GM19324 (cell line): ENCODE measurements around the gene CDK2.

Source experiments
- ATAC-seq: cut with Tn5 transposase; IDR thresholded peaks from one replicate; pipeline ENCODE4 v1.9.1; 2021; ENCODE audit warnings: mild to moderate bottlenecking, moderate library complexity; ENCODE audit not compliant: unreplicated experiment, low FRiP score

CDK2 gene

DNA sequence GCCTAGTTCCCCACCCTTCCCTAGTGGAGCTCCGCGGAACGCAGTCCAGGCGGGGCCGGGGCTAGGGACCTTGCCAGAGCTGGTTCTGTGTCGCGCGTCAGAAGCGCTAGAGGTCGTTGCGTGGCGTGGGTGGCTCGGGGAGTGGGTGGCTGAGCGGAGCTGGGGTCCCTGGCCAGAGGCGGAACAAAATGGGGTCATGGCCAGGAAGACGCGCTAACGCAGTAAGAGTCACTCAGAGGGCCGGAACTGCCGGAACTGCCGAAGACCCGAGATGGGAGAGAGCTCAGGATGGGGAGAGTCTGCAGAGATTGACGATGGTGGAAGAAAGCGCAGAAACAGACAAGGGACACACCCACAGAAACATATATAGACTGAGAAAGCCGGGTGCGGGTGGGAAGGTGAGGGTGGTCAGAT is 30.9 kb upstream of the CDK2 start:
- no peak for ATAC-seq

DNA sequence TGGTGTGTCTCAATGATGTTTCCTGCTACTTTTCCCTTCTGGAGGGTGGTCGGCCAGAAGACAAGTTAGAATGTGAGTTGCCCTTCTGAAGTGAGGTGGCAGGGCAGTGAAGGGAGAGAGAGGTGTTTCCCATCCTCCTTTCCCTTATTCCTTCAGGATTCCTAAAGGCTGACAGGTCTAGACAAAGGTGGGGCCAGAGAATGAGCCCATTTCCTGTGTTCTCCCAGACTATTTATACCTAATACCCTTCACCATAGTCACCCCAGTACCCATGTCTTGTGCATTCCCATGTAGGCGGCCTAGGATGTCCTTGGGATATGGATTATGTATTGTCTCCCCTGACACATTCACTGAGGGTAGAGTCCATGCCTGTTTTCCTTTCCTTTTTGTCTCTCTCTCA is 28.6 kb upstream of the CDK2 start:
- ATAC-seq, result no peak

DNA sequence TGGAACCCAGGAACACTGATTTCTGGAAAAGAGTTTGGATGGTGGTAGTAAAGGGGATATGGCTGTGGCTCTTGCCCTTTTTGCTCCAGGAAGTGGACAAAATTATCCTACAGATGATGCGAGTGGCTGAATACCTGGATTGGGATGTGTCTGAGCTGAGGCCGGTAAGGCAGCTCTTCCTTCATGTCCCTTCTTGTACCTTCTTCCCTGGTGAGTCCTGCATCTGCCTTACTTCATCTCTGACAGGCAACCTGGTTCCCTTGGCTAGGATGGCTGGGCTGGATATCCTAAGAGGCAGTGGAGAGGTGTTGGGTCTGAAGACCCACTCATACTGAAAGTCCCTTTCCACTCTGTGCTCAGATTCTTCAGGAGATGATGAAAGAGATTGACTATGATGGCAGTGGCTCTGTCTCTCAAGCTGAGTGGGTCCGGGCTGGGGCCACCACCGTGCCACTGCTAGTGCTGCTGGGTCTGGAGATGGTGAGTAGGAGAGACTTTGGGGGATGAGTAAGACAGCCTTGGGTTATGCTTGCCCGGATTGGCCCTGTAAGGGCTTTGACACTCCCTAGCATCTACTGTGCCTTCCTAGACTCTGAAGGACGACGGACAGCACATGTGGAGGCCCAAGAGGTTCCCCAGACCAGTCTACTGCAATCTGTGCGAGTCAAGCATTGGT is 27.7 kb upstream of the CDK2 start:
- no peak for ATAC-seq

DNA sequence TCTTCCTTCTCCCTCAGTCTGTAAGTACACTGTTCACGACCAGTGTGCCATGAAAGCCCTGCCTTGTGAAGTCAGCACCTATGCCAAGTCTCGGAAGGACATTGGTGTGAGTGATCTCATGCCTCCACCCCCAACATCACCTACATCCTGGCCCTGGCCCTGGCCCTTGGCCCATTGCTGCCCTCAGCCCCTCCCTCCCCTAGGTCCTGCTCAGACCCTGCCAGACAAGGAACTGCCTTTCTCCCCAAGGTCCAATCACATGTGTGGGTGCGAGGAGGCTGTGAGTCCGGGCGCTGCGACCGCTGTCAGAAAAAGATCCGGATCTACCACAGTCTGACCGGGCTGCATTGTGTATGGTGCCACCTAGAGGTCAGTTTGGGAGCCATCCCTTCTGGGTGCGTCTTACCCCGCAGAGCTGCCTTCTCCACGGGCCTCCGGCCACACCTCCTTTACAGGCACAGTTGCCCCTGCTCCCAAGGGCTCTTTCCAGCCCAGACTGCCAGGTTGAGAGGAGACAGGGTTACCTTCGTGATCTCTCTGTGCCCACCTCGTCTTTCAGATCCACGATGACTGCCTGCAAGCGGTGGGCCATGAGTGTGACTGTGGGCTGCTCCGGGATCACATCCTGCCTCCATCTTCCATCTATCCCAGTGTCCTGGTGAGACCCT is 26.4 kb upstream of the CDK2 start:
- peak; percentile 79 for ATAC-seq

DNA sequence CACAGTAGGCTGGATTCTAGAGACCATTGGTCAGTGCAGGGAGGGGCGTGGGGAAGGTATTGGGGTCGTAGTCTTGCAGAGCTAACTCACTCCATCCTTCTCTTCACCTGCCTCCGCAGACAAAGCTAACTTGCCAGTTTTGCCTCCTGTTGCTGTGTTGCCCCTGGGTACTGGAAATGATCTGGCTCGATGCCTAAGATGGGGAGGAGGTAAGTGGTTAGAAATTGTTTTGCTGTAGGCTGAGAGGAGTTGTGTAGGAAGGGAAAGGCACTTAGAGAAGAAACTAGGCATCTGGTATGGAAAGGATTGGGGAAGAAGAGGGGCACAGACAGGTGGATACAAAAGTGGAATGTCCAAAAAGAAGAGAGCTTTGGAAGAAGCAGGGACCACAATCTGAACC is 24.6 kb upstream of the CDK2 start:
- ATAC-seq, result no peak

DNA sequence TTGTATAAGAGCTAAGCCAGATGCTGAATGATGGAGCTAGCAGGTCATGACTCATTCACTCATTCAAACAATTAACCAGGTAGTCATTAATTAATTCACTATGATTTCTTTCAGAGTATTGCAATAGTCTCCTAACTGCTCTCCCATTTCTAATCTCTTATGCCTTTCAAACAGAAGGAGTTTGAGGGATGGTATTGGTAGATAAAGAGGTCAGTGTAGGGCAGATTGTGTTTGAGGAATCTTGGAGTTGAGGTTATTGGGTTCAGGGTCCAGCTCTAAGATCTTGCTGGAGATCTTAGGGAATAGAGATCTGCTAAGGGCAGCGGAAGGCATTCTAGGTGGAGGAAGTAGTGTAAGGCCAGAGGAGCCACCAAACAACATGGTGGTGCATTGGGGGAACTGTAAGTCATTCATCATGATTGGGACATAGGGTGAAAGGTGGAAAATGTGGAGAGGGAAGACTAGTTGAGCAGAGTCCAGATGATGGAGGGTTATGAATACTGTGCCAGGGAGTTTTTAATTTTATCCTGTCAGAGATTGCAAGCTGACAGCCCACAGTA is 24.0 kb upstream of the CDK2 start:
- ATAC-seq, result no peak

DNA sequence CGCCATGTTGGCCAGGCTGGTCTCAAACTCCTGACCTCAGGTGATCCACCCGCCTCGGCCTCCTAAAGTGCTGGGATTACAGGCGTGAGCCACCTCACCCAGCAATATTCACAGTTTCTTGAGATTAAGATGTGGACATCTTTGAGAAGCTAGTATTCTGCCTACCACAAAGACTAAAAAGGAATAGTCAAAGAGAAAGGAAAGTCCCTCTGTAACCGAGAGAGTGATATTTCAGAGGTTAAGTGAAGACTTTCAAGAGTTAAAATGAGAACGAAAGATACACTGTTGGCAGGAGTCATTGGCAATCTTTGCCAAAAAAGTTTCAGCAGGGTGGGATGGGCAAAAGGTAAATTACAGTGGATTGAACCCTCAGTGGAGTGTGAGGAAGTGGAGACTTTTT is 20.1 kb upstream of the CDK2 start:
- no peak for ATAC-seq

DNA sequence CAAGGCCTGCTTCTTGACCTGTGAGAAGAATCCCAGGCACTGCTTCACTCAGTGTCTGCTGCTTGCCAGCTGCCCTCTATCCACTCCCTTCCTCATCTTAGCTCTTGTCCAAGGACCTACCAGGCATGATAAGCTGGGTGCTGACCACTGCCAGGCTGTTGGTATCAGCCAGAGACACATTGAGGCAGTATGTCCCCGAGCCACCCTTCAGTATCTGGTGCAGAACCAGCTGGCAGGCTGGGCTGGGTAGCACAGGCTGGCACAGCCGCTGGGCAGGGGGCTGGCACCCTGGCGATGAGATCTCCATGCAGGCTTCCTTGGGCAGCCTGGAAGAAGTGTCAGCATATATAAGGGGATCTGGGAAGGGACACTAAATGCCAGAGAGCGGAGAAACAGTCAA is 11.3 kb upstream of the CDK2 start:
- ATAC-seq, result no peak

DNA sequence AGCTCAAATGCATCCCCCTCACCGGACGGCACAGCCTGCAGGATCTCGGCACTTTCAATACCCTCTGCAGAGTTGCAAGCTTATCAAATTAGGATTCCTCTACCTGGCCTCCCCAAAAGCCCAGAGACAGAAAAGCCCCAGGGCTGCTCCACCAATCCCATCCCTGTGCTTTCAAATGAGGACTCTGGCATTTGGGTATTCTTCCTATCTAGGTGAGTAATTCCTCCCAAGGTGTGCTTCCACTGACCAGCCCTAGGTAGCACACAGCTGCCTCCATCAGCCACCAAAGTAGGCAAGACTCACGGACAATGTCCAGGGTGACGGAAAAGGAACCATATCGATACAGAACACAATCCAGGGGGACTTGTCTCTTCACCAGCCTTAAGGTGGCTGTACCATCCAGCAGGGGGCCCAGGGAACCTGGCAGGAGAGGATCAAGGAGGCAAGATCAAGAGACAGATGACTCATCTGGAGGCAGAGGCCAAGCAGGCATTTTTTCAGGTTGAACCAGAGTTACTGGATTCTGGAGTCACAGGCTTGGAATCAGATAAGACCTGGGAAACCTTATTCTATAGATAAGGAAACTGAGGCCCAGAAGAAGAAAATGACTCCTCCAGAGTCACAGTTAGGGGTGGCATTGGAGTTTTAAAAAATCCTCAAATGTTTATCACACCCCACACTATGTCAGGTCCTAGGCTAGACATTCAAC is 10.7 kb upstream of the CDK2 start:
- ATAC-seq, result no peak

DNA sequence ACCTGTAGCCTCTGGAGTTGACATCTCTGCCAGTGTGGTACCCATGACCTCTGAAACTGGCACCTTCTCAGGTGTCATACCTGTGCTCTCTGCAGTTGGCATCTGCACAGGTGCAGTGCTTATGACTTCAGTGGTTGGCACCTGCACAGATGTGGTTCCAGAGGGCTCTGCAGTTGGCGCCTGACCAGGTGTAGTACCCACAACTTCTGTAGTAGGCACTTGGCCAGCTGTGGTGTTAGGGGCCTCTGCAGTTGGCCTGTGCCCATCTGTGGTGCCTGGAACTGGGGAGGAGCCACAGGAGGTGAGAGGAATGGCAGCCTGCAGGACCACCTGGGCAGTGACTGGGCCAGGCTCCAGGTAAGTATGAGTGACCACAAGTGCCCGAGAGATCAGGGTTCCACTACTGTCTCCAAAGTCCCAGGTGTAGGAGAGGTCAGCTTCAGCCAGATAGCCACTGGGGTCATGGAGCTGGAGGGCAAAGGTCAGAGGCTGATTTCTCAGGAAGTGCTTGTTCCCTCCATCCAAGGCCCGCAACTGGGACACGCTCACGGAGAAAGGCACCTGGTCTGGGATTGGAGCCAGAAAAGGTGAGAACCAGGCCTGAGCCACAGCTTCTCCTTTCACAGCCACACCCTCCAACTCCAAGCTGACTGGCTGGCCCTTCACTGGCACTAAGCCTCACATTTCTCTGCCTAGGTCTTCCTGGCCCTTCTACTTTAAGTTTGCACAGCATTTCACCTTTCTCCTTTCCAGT is 9.3 kb upstream of the CDK2 start:
- no peak for ATAC-seq

DNA sequence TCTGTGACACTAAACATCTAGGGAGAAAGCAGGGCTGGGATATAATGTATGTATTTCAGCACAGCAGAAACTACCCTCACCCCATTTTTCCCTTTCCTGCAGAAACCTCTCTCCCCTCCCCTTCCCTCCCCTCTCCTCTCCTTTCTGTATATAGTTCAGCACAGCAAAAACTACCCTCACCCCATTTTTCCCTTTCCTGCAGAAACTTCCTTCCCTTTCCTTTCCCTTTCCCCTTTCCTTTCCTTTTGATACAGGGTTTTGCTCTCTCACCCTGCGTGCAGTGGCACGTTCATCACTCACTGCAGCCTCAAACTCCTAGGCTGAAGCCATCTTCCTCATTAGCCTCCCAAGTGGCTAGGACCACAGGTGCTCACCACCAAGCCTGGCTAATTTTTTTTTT is 2.9 kb upstream of the CDK2 start:
- no peak for ATAC-seq

DNA sequence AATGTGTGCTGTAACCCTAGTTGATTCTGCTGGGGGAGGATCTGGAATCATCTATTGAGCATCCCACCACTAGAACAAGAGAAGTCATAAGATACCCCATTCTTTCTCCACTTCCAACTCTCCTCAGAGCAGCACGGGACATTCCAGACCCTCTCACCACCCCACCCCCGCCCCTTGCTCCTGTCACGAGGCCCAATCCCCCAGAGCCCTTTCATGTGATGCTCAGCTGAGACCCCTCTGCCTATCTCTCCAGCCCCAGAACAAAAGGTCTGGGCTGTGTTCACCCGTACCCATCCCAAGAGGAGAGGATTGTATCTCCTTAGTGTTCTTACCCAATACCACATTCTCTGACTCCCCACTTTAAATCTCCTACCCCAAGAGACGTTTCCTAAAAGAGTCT is 1.4 kb upstream of the CDK2 start:
- ATAC-seq, result no peak

DNA sequence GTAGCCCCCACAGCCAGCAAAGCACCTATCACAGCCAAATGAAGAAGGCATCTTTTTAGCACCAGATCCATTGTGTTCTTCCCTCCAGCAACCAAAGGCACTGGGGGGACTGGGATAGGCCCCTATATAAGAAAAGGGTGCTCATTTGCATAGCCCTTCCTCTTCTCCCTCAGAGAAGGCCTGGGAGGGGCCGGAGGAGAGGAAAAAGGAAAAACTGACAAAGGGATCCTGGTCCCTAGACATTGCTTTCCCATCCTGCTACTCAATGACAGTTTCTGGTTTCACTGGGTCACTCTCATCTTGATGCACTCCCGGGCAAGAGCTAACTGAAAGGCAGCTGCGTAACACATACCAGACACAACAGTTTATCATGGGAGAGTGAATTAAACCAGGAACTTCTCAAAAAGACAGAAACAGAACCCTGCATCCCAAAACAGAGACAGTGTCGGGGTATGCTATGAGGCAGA is 656 bp upstream of the CDK2 start, which contains the start of gene PMEL:
PMEL (minus strand) TSS at position 102 of the 467 bp plus-strand sequence; CDS start at position 71, 31 bp downstream.
- no peak for ATAC-seq

DNA sequence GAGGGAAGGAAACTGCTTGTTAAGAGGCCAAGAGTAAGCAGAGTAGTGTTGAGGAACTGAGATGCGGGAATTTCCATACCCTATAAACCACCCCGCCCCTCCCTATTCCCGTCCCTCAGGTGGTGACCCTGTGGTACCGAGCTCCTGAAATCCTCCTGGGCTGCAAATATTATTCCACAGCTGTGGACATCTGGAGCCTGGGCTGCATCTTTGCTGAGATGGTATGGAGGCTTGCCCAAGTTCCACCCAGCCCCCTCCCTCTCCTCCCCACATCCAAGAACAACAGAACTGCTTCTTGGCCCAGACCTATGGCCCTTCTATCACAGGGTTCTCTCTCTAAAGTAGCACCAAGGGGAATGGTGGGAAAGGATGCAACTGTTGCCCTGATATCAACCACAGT is 2.7 kb downstream of the CDK2 start:
- no peak for ATAC-seq

DNA sequence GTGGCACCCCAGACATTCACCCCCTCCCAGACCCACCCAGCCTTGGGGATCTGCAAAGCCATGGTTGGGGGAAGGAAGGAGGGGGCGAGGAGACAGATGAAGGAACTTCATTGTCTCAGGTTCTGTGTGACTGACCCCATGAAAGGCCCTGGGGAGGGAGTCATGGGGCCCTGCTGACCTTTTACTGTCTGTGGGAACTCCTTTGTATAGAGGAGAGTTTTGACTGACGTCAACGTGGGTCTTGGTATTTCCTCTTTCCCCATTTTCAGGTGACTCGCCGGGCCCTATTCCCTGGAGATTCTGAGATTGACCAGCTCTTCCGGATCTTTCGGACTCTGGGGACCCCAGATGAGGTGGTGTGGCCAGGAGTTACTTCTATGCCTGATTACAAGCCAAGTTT is 4.1 kb downstream of the CDK2 start:
- no peak for ATAC-seq

DNA sequence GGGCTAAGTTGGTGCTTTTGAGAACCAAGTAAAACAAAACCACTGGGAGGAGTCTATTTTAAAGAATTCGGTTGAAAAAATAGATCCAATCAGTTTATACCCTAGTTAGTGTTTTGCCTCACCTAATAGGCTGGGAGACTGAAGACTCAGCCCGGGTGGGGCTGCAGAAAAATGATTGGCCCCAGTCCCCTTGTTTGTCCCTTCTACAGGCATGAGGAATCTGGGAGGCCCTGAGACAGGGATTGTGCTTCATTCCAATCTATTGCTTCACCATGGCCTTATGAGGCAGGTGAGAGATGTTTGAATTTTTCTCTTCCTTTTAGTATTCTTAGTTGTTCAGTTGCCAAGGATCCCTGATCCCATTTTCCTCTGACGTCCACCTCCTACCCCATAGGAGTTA is 5.4 kb downstream of the CDK2 start:
- ATAC-seq, result no peak

DNA sequence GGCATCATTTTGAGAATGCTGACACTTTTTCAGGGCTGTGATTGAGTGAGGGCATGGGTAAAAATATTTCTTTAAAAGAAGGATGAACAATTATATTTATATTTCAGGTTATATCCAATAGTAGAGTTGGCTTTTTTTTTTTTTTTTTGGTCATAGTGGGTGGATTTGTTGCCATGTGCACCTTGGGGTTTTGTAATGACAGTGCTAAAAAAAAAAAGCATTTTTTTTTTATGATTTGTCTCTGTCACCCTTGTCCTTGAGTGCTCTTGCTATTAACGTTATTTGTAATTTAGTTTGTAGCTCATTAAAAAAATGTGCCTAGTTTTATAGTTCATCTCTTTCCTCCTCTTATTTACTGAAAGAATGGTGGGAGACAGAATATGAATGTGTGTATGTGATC is 5.8 kb downstream of the CDK2 start:
- no peak for ATAC-seq

DNA sequence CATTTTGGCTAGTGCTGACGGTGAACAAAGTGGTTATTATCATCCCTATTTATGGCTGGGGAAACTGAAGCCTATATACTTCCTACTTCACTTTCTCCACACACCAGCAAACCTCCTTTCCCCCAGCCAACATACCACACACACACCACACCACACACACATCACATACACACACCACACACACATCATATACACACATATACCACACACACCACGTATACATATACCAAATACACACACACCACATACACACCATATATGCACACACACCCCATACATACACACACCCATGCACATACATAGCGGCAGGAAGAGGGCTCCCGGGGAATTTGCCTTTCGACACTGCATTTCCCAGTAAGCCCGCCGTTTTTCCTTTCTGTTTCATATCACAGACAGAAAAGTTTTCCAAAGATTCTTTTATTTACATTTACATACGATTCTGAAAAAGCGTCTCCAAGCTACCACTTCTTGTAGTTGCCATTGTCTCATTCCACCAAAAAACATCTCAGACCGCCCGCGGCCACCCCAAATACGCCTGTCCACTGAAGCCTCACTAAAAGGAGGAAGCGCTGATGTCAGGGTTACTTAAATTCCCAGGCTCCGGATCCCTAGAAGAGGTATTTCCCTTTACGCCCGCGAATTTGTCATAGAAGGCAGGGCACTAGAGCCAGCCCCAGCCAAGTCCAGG is 6.4 kb downstream of the CDK2 start:
- ATAC-seq, result no peak

DNA sequence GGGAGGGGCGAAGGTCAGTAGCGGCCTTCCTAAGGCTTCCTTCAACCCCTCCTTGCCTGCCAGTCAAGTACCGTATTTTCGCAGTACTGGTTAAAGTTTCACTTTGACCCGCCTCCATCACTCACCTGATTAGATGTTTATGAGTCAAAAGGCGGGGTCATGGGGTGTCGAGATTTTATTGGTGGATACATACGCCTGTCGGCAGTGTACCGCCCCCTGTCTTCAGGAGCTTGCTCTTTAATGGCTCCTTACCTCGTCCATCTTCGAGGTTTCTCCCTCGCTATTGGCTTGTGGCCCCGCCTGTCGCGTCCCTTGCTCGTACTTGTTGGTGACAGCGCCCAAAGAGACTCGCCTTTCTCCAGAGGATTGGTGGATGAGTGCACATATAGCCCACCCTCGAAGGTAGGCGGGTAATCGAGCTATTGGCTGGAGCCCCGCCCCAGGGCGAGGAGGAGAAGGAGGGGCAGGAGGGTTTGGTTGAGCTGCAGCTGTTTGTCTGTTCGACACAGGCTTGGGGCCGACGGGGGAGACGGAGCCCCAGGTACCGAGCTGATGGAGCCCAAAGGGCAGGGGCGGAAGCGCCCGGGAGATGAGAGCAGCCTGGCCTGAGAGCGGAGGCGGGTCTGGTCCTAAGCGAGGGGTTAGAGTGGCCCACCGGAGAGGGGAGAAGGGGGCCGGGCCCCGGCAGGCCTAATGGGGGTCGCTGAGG is 7.1 kb downstream of the CDK2 start, which contains the start of gene RAB5B:
RAB5B (plus strand) TSS at position 480 of the 709 bp plus-strand sequence. CDS start 12,883 bp downstream, outside the sequence.
- ATAC-seq, result peak; percentile 93
